Right renal cortex interstitium (tissue), 3 donors: ENCODE measurements around the gene STAM2. TPM values are rescaled to one million over a fixed set of nuclear protein-coding genes. Genes with fewer than 3 reads are reported as not detected.
"Not testable (repeated sequence)": the region's sequence is repeated elsewhere in the genome, so short reads cannot be mapped to it uniquely, and the experiment has no call there.

Experiments
- DNase-seq, 3 donors: peaks; one replicate each; pipeline ENCODE4 v3.0.0-alpha.2; 2013; ENCODE audit warnings: low read depth in 3 of 3, low spot score in 2 of 3
- polyA plus RNA-seq, 3 donors: library from polyadenylated mRNA; unstranded; fragments of 120-200 nt; gene quantifications; one replicate each; pipeline ENCODE4 v1.2.1, GENCODE V29; 2013; ENCODE audit not compliant: insufficient read length in 3 of 3

The STAM2 gene
- polyA plus RNA-seq, 3 donors: 45.8 to 49.0 (median 48.3) TPM

DNA sequence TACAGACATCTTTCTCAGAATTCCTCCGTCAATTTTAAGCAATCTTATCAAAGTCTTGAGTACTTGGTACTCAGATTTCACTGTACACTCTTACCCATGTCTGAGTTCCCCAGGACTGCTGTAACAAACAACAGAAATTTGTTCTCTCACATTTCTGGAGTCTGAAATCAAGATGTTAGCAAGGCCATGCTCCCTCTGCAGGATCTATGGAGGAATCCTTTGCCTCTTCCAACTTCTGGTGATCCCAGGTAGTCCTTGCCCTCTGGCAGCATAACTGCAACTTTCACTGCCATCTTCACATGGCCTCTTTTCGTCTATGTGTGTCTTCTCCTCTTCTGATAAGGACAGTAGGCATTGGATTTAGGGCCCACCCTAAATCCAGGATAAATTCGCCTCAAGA is 59.6 kb downstream of the STAM2 start:
- DNase-seq: no peak

DNA sequence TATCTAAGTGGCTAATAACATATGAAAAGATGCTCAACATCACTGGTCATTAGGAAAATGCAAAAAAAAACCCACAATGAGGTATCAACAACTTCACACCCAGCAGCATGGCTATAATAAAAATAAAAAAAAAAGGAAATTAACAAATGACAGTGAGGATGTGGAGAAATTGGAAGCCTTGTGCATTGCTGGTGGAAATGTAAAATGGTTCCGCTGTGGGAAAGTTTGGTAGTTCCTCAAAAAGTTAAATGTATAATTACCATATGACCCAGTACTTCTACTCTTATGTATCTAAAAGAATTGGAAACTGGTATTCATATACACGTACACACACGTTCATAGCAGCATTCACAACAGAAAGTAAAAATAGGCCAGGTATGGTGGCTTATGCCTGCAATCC is 61.2 kb downstream of the STAM2 start:
- no peak for DNase-seq

DNA sequence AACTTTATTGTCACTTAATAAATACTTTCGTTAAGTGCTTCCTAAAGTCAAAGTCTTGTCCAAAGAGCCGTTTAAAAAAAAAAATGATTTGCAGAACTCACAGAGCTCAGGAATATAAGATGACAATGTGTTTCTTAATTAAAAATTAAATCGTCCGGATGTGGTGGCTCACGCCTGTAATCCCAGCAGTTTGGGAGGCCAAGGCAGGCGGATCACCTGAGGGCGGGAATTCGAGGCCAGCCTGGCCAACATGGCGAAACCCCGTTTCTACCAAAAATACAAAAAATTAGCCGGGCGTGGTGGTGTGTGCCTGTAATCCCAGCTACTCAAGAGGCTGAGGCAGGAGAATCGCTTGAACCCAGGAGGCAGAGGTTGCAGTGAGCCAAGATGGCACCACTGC is 68.4 kb downstream of the STAM2 start:
- DNase-seq: not testable (repeated sequence)

DNA sequence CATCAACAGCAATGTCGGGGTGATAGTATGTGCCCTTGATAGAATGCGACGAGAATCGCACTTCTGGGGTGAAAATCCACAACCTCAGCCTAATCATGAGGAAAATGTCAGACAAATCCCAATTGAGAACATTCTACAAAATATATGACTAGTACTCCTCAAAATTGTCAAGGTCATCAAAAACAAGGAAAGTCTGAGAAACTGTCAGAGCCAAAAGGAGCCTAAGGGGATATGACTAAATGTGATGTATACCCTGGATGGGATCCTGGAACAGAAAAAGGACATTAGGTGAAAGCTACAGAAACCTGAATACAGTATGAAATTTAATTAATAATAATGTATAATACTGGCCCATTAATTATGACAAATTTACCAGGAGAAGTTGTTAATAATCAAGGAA is 69.1 kb downstream of the STAM2 start:
- no peak for DNase-seq

DNA sequence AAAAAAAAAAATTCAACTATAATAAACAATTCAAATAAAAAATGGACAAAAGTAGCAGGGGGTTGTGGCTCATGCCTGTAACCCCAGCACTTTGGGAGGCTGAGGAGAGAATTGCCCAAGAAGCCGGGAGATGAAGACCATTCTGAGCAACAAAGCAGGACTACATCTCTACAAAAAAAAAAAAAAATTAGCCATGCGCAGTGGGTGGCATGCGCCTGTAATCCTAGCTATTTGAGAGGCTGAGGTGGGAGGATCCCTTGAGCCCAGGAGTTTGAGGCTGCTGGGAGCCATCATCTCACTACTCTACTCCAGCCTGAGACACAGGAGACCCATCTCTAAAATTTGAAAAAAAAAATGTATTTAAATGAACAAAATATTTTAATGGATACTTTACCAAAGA is 72.3 kb downstream of the STAM2 start:
- no peak for DNase-seq

DNA sequence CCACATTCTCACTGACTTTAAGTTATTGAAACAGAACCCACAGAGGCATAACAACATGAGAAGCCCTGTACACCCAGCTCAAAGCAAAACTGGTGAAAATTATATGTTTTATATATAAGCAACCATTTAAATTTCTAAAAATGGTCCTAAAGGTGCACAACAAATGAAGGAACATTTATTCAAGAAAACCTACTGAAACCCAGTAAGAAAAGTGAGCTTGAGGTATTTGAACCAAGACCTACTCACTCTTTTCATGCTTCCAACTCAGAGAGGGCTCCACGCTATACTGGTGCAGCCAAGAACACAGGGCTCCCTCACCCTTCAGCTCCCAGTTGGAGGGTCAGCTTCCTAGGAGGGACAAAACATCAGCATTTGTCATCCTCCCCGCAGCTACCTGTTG is 74.6 kb downstream of the STAM2 start:
- no peak for DNase-seq

DNA sequence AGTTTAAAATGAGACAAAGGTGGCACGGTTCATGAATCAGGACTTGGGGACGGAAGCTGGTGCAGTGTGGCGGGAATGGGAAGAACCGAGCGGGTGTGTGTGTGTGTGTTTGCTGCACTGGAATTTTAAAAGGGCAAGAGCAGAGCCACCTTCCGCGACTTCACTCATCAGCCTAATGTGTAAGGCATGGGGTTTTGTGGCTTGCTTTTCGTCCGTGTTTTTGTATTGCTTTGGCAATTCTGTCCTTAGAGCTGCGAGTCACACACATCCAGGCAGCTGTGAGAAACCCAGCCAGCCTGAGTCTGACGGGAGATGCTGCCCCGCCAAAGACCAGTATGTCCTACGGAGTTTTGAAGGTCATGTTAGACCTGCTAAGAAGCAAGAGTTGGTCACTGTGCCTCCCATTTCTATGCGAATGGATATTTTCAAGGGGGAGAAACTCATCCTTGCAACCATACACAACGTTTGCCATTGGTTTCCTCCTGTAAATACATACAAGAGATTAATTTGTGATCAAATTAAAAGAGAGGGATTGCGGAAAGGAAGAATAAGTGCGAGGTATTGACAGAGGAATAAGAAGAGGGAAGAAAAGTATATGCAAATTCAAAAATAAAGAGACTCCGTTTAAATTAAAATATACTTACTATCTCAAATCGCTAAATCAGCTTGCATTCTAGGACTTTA is 76.1 kb downstream of the STAM2 start:
- DNase-seq: peak in 2 of 3 donors; percentile 15 to 29

DNA sequence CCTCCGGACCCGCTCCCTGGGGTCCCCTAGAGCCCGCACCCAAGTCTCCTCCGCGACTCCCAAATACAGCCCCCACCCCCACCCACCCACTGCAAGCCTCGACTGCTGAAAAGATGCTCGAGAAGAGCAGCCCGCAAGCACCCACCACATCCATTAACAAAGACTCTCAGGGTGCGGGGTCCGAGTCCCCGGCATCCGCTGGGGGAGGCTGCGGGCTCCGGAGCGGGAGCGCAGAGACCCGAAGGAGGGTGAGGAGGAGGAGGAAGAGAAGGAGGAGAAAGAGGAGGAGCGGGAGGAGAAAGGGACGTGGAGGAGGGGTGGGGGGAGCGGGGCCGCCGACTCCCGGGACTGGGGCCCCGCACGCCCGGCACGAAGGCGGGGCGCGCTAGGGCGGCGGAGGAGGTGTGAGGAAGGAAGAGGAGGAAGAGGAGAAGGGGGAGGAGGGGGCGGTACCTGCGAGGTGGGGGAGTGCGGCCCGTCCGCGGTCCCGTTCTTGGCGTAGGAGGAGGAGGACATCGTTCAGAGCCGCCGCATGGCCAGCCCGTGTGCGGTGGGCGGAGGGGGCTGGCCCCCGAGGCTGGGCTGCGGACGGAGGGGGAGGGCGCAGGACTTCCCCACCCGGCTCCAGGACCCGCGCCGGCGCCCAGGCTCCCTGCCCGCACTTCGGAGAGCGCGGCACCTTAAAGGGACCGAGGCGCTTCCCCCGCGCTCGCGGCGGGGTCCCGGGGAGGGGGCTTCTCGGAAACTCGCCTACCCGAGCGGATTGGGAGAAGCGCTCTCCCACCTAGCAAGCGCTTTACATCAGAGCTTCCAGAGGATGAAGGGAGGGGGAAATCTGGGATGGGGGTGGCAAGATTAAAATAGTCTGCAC is 76.8 kb downstream of the STAM2 start, which contains the start of gene CACNB4:
Gene CACNB4, minus strand, starts transcription at position 549 of the 871 bp plus-strand sequence.
- peak in 2 of 3 donors; percentile 13 to 16 for DNase-seq

DNA sequence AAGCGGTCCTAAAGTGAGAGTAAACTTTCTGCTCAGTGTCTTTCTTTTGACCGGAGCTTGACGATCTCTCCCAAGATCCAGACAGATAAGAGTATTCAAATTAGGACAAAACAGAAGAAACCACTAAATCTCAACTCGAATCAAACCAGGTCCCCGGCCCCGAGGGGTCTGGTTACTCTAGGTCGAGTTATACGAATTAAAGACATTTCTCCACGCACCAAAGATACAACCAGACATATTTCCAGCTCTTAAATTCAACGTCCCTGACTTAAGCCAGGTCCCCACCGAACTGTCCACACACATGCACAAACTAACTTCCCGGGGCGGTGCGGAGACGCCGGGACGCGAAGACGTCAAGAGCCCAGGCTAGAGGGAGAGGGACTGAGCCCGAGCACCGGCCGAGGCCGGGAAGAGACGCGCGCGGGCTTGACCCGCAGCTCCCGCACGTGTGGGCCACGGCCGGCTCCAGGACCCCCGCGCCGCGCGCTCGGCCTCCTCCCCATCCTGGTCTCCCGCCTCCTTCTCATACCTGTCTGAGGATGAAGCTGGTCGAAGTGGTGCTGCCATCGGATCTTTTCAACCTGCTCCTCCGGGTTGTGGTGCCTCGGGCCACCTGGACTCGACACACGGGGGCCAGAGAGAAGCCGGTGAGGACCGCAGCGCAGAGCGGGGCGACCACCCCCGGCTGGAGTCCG is 77.6 kb downstream of the STAM2 start:
- peak; percentile 17 to 45 (median 23) for DNase-seq

DNA sequence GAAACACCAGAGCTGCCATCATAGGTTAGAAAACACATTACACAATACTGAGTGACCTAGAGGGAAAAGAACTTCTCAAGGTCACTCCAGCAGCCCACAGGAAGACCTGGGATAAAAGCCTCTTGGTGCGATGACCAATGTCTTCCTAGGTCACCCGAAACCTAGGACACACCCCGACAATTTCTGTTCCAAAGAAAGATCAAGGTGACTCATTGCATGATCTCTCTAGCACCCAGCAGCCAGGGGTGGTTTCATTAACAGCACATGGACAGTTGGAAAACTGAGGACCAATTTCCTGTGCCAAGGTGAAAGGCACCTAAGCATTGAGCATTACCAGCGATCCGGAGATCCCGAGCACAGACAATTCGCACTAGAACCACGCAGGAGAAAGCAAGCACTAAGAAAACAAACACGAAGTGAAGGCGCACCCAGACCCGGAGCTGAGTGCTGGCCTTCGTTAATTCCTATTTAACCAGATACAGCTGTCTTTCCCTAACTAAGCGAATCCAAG is 78.2 kb downstream of the STAM2 start:
- DNase-seq: peak in 2 of 3 donors; percentile 4 to 19

DNA sequence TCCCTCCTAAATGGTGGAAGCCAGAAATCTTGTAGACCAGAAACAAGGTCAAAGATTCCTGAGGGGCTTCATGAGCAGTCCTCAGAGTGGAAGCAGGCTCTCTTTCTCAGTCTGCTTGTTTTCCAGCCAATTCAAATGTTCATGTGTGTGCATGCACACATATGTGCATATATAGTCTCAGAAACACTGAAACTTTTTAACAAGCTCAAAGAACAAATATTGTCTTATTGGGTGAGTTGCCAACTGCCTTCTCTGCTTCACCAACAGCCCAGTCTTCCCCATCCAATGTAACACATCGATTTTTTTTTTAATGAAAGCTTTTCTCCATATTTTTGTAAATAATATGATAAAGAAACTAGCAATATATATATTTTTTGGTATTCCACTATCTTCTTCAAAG is 80.4 kb downstream of the STAM2 start:
- no peak for DNase-seq

DNA sequence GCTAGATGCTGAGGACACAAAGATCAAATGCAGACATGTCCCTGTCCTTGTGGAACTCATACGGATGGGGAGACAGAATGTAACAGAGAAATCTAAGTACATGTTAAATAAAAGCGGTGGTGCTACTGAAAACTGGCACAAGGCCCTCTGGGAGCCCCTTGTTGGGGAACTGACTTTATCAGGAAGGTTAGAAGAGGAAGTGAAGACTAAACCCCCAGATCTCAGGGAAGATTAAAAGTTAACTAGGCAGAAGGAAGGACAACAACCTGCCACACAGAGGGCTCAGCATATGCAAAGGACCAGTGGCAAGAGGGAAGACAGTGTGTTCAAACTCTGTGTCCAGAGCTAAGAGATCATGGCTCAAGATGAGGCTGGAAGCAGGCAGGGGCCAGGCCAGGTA is 81.5 kb downstream of the STAM2 start:
- DNase-seq: no peak

DNA sequence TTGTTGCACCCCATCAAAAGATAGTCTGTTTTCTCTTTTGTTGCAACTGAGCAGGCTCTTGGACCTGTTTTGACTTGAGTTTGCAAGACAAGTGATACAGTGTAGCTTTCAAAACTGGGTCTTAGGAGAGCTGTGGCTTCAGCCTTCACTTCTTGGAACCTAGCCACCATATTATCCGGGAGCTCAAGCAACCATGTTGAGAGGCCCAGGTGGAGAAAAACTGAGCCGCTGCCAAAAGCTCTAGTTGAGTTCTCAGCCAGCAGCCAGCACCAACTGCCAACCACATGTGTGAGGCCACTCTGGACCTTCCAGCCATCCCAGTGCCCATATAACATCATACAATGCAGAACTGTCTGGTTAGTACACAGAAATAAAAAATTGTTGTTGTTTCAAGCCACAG is 82.1 kb downstream of the STAM2 start:
- no peak for DNase-seq

DNA sequence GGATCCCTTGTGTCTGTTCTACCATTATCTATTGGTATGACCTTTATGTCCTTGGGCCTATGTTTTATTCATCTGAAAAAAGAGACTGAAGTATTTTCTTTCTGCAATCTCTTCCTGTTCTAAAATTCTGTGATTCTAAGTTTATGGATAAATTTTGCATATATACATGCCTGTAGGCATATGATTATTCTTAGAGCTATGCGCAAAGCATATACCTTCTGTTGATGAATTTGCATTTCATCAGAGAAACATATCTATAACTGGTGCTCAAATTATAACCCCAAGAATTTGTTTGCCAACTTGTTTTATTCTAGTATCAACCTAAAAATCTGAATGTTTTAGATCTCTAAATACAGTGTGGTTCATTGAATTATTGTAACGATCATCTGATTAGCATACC is 83.5 kb downstream of the STAM2 start:
- DNase-seq: no peak

DNA sequence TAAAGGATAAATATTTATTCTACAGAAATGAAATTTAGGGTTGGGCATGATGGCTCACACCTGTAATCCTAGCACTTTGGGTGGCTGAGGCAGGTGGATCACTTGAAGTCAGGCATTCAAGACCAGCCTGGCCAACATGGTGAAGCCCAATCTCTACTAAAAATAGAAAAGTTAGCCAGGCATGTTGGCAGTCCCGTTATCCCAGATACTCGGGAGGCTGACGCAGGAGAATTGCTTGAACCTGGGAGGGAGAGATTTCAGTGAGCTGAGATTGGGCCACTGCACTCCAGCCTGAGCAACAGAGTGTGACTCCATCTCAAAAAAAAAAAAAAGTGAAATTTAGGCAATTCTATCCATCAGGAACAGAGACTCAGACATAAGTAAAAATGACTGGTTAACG is 84.8 kb downstream of the STAM2 start:
- not testable (repeated sequence) for DNase-seq

DNA sequence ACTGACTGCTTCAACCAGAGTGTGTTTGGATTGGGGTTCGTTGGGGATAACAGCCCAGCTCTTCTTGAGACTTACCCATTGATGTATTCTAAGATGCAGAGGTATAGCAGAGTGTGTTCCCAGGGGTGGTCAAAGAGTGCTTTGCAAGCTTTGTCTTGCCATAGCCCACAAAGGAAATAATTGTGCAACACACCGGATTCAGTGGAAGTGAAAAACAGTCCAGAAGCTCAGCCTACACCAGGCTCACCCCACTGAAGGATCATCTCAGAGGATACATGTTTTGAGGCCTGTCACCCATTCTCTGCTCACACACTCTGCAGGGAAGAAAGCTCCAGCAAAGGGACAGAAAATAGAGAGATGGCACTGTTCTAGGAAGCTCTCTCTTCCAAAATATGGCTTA is 86.3 kb downstream of the STAM2 start:
- no peak for DNase-seq

DNA sequence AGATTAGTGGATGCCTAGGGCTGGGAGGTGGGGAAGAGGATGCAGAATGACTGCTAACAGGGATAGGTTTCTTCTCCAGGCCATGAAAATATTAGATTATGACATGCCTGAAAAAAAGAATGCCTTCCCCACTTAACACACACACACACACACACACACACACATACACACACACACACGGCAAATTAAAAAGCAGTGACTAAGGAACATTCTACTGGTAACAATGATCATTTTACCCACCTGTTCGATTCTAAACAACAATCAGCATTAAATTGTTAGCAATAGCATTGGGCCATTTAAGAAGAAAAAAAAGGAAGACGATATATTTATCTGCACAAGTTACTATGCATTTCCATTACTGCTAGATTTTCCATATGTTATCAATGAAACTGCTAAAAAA is 87.6 kb downstream of the STAM2 start:
- no peak for DNase-seq

DNA sequence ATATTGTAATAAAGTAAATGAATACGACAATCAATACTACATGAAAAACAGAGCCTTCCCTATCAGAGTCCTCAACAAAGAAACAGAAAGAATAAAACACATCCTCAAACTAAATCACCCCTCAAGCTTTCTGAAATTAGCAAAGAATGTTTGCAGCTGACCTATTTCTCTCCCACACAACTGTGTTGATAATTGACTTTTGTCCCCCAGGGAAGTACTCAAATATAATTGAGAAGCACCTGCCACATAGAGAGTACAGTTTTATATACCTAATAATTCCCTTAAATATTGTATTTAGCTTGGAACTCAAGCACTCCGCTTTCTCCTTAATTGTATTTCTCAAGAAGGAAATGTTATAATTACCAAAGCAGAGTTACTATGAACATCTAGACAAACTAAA is 89.3 kb downstream of the STAM2 start:
- DNase-seq: no peak

DNA sequence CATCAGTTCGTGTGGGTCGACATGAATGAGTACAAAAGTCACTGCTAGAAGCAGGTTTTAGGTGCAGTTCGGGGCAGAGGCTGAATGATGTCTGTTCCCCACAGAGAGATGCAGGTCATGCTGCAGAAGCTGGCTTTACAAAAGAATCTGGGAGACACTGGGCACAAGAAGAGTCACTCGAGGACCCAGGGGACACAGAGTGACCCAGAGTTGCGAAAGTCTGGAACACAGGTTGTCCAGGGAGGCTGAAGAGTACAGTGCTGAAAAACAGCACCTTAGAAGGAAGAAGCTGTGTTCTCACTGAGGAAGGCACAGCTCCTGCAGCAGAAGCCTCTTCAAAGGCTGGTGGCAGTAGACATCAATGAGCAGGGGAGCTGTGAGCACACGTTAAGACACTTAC is 91.5 kb downstream of the STAM2 start:
- no peak for DNase-seq

DNA sequence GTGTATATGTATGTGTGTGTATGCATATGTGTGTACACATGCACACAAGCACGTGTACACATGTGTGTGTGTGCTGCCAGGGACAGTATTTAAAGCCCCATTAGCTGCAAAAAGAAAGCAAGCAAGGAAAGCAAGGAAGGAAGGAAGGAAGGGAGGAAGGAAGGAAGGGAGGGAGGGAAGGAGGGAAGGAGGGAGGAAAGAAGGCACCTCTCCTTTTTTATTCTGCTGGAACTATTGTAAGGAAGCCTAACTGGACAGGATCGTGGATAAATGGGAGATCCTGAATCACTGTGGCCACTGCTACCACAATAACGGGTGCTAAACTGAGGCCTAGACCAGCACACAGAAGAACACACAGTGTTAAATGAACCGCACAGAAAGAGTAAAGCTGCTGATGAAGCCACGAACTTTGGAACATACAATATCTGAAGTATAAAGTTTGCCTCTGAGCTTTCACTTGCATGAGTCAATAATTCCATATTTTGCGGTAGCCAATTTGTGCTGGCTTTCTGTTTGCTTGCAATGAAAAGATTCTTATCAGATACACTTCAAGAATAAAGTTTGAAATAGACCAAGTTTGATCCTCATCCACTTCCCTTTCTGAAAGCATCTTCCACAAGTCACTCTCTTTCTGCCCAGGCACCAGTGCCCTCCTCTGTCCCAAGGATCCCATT is 92.2 kb downstream of the STAM2 start:
- DNase-seq: no peak

DNA sequence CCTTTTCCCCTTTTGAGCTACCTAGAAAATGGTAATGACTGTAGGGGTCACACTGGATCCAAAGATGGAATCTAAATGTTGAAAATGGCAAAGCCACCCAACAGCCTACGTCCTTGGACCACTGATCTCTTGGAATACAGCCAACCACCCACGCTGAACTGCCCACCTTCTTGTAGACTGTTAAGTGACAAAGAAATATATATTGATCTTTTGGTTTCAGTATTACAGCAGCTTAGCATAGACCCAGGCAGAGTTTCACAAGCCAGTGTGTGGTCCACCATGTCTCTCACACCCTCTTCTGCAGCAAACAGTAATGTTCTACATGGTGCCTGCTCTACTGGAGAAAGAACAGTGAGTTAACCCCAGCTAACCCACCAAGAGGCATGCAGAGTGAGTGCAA is 96.9 kb downstream of the STAM2 start:
- DNase-seq: no peak
